Astrocyte of the spinal cord (primary cell): ENCODE results near the gene PLPPR3.
"Not testable (repeated sequence)": the region's sequence is repeated elsewhere in the genome, so short reads cannot be mapped to it uniquely, and the experiment has no call there.

Source experiments
- DNase-seq: peaks from one replicate; pipeline ENCODE4 v3.0.0; 2011; ENCODE audit warnings: low read depth, low spot score
- H3K4me3 ChIP-seq: 2 replicates; pipeline ENCODE4 v1.5.1; 2011; ENCODE audit warnings: low read depth, mild to moderate bottlenecking, low read length, moderate library complexity
- CTCF ChIP-seq: IDR thresholded peaks from 2 replicates; pipeline ENCODE4 v1.5.1; 2012; ENCODE audit warnings: low read depth, mild to moderate bottlenecking, low read length, inconsistent platforms
- in situ Hi-C: cut with HindIII; loops from 2 replicates; pipeline ENCODE4 v1.10.0; 2017; ENCODE audit warnings: low sequenced_read_pairs

The PLPPR3 gene

GRCh38 chr19:861141-861755, 39.5 kb upstream of the PLPPR3 start:
- in situ Hi-C loops: no loop called here
- H3K4me3 ChIP-seq: no peak overlapping the region
- DNase-seq: no peak
- no peak for TF ChIP-seq CTCF

GRCh38 chr19:858868-859843, 37.4 kb upstream of the PLPPR3 start, which contains the start of gene CFD:
TSS of gene CFD (plus strand) at chr19:859664. CDS start at chr19:859690, 26 bp downstream.
- TF ChIP-seq CTCF: no peak
- H3K4me3 ChIP-seq: no peak within 1 kb of the TSS
- DNase-seq: no peak
- in situ Hi-C loops: no loop called here

- in situ Hi-C loops: no loop called here
- H3K4me3 ChIP-seq: no peak overlapping the region
- DNase-seq: no peak
- no peak for TF ChIP-seq CTCF
These were observed 36.5 kb upstream of the PLPPR3 start for GRCh38 chr19:858284-858683.

- no peak for DNase-seq
- in situ Hi-C loops: no loop called here
- H3K4me3 ChIP-seq: no peak overlapping the region
- TF ChIP-seq CTCF: no peak
These were observed 33.9 kb upstream of the PLPPR3 start for GRCh38 chr19:855566-856120.

DNA sequence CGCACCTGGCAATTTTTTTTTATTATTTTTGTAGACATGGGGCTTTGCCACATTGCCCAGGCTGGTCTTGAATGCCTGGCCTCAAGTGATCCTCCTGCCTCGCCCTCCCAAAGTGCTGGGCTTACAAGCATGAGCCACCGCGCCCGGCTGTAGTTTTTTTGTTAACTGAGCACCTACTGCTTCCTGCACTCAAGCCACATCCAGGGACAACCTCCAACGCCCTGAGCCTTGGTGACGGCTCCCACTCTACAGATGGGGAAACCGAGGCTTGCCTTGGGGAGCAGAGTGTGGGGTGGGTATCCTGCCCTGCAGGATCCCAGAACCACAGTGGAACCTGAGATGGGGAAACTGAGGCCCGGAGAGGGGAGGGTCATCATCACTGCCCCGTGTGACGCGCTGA, 33.4 kb upstream of the PLPPR3 start:
- no peak for DNase-seq
- in situ Hi-C loops: no loop called here
- TF ChIP-seq CTCF: no peak
- no peak overlapping the region for H3K4me3 ChIP-seq

DNA sequence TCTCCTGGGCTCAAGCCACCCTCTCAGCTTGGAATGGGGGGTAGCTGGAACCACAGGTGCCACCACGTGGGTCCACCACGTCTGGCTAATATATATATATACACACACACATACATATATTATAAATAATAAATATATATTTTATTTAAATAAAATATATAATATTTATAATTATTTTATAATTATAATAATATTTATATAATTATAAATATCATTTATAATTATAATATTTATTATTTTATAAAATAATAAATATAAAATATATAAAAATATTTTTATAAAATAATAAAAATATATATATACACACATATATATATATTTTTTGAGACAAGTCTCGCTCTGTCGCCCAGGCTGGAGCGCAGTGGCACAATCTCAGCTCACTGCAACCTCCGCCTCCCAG, 32.8 kb upstream of the PLPPR3 start:
- in situ Hi-C loops: no loop called here
- no peak overlapping the region for H3K4me3 ChIP-seq
- no peak for DNase-seq
- TF ChIP-seq CTCF: no peak

DNA sequence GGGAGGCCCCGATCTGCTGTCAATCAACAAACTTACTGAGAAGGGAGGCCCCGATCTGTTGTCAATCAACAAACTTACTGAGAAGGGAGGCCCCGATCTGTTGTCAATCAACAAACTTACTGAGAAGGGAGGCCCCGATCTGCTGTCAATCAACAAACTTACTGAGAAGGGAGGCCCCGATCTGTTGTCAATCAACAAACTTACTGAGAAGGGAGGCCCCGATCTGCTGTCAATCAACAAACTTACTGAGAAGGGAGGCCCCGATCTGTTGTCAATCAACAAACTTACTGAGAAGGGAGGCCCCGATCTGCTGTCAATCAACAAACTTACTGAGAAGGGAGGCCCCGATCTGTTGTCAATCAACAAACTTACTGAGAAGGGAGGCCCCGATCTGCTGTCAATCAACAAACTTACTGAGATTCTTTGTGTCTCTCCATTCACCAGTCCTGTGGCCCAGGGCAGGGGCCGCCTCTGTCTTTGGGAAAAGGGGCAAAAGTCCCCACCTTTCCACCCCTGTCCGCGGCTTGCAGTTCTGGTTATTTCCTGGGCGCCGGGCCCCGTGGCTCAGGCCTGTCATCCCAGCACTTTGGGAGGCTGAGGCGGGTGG, 32.0 kb upstream of the PLPPR3 start:
- in situ Hi-C loops, H3K4me3 ChIP-seq: not testable (repeated sequence)

More for the DNA sequence above, 32.0 kb upstream of the PLPPR3 start:
- DNase-seq: not testable (repeated sequence)
